ENCODE data around the gene GFRA1.
A peak's percentile ranks its signal among the peaks of the same experiment; 100 is the strongest.

Gene GFRA1

DNA sequence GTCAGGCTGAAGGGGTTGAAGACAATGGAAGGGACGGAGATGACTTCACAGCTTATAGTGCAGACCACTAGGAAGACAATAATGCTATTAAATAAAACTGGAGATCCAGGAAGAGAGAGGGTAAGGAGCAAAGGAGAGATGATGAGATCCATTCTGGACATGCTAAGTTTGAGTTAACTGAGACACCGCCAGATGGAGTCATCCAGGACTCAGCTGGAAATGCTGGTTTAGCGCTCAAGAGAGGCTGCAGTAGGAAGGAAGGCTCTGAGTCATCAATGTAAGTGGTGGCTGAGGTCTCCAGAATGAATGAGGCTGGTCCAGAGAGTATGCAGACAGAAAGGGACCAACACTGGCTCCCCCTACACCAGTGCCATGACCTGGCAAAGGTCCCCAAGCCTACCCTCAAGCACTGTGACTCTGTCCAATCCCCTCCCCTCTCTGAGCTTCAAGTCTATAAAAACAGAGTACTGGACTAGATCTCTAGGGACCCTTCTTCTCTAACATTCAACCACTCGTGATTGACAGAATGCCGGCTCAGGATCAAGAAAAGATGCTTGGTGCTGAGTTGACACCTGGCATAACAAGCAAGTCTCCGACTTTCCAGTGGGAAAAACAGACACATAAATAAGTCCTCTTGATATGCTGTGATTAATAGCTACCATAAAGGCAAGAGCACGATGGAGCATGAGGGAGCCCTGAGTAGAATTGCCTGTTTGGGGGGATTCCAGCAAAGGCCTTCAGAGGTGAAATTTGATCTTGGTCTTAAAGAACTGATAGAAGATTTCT lies 8.9 kb downstream of the GFRA1 start:
- no peak for DNase-seq (ENCODE audit: low read depth)
- TF ChIP-seq, protein P1, sequence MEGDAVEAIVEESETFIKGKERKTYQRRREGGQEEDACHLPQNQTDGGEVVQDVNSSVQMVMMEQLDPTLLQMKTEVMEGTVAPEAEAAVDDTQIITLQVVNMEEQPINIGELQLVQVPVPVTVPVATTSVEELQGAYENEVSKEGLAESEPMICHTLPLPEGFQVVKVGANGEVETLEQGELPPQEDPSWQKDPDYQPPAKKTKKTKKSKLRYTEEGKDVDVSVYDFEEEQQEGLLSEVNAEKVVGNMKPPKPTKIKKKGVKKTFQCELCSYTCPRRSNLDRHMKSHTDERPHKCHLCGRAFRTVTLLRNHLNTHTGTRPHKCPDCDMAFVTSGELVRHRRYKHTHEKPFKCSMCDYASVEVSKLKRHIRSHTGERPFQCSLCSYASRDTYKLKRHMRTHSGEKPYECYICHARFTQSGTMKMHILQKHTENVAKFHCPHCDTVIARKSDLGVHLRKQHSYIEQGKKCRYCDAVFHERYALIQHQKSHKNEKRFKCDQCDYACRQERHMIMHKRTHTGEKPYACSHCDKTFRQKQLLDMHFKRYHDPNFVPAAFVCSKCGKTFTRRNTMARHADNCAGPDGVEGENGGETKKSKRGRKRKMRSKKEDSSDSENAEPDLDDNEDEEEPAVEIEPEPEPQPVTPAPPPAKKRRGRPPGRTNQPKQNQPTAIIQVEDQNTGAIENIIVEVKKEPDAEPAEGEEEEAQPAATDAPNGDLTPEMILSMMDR (IDR thresholded peaks at IDR 0.05; ENCODE audit: control insufficient read depth, insufficient read depth, low read depth, low read length, missing control alignments), result peak; percentile 10
- no peak overlapping the region for H3K4me3 ChIP-seq (ENCODE audit: control insufficient read depth, low read depth, low read length)

- DNase-seq (ENCODE audit: low read depth), result no peak
- TF ChIP-seq, protein P1 (IDR thresholded peaks at IDR 0.05; ENCODE audit: control insufficient read depth, insufficient read depth, low read depth, low read length, missing control alignments), result no peak
- H3K4me3 ChIP-seq (ENCODE audit: control insufficient read depth, low read depth, low read length), result no peak overlapping the region
These were observed 10.3 kb downstream of the GFRA1 start for GRCh38 chr10:116262678-116263077.

- TF ChIP-seq, protein P1 (IDR thresholded peaks at IDR 0.05; ENCODE audit: control insufficient read depth, insufficient read depth, low read depth, low read length, missing control alignments), result no peak
- no peak overlapping the region for H3K4me3 ChIP-seq (ENCODE audit: control insufficient read depth, low read depth, low read length)
- DNase-seq (ENCODE audit: low read depth), result no peak
These were observed 12.4 kb downstream of the GFRA1 start for GRCh38 chr10:116260599-116260998.

- TF ChIP-seq, protein P1 (IDR thresholded peaks at IDR 0.05; ENCODE audit: control insufficient read depth, insufficient read depth, low read depth, low read length, missing control alignments), result no peak
- no peak for DNase-seq (ENCODE audit: low read depth)
- H3K4me3 ChIP-seq (ENCODE audit: control insufficient read depth, low read depth, low read length), result no peak overlapping the region
These were observed 13.4 kb downstream of the GFRA1 start for GRCh38 chr10:116259638-116260037.

DNA sequence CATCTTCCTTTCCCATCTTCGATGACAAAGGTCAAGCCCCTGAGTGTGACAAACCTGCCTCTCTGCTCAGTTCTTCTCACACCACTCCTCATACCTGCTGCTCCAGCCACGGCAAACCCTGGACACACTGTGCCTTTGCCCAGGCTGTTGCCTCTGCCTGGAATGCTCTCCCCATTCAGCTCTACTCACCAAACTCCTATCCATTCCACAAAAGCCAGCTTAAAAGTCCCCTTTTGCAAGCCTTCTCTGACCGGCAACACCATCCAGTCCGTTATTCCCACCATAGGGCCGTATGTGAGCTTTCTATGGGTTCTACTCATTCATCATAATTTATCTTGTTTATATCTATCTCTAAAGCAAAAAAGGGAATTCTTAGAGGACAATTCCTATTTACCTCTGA lies 15.2 kb downstream of the GFRA1 start:
- DNase-seq (ENCODE audit: low read depth), result no peak
- TF ChIP-seq, protein P1 (IDR thresholded peaks at IDR 0.05; ENCODE audit: control insufficient read depth, insufficient read depth, low read depth, low read length, missing control alignments), result no peak
- H3K4me3 ChIP-seq (ENCODE audit: control insufficient read depth, low read depth, low read length), result no peak overlapping the region

DNA sequence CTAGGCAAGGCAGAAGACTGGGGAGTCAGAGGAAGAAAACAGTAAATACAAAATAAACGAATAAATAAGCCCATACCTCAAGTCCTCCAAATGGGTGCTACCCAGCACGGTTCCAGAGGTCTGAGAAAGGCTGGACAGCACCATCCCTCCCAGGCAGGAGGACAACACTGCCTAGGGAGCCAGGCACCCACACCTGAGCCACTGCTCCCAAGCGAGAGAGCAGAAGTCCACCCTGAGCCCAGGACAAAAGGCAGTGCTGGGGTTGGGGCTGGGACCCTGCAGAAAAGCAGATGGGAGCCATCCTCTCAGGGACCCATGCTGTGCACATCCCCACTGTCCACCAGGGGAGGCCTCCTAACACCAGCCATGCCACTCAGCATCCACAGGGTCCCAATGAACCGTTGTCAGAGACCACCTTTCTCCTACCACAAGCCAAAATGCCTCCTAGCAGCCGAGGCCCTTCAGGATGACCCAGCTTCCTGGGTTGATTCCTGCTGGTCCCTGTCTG lies 16.2 kb downstream of the GFRA1 start:
- DNase-seq (ENCODE audit: low read depth), result no peak
- TF ChIP-seq, protein P1 (IDR thresholded peaks at IDR 0.05; ENCODE audit: control insufficient read depth, insufficient read depth, low read depth, low read length, missing control alignments), result no peak
- H3K4me3 ChIP-seq (ENCODE audit: control insufficient read depth, low read depth, low read length), result no peak overlapping the region
